K562 (cell line): ENCODE data around the gene PDLIM4. TPM values are rescaled to one million over a fixed set of nuclear protein-coding genes. Genes with fewer than 3 reads are reported as not detected.

Source experiments
- CBX8 ChIP-seq: fragments of 200-600 bp; sonication (generic); IDR thresholded peaks from 2 replicates; pipeline ENCODE4 v1.6.1; 2012; ENCODE audit warnings: borderline replicate concordance, mixed run types, low read depth, mild to moderate bottlenecking, moderate library complexity, mixed read lengths, low read length, control low read depth, inconsistent platforms; ENCODE audit not compliant: poor library complexity, severe bottlenecking; ENCODE audit errors: extremely low read depth
- CHD7 ChIP-seq: fragments of 200-600 bp; sonication (generic); IDR thresholded peaks from one replicate; pipeline ENCODE4 v1.6.1; 2012; ENCODE audit warnings: mild to moderate bottlenecking, low read depth, low read length, inconsistent platforms
- ELF2 ChIP-seq: fragments of 250-450 bp; sonication (Bioruptor Pico); IDR thresholded peaks from 2 replicates; pipeline ENCODE4 v1.5.0; 2021; ENCODE audit warnings: mild to moderate bottlenecking
- FOXK1 ChIP-seq: sonication (generic); formaldehyde crosslinking; IDR thresholded peaks from 2 replicates; pipeline ENCODE4 v1.8.0; 2022; ENCODE audit warnings: missing genetic modification reagents, mild to moderate bottlenecking, borderline replicate concordance
- FUS ChIP-seq: fragments of 200-400 bp; formaldehyde crosslinking; optimal IDR thresholded peaks from 2 replicates; pipeline ENCODE3; 2017; ENCODE audit warnings: low read depth, low read length
- GABPB2 ChIP-seq: fragments of 250-450 bp; sonication (Bioruptor Pico); conservative IDR thresholded peaks from 2 replicates; pipeline ENCODE4 v1.5.1; 2021; ENCODE audit warnings: mild to moderate bottlenecking
- KDM2B ChIP-seq: fragments of 250-450 bp; sonication (Bioruptor Pico); IDR thresholded peaks from 2 replicates; pipeline ENCODE4 v1.8.0; 2021; ENCODE audit warnings: mild to moderate bottlenecking, moderate library complexity
- PHF8 ChIP-seq: fragments of 200-600 bp; sonication (generic); IDR thresholded peaks from 2 replicates; pipeline ENCODE4 v1.6.1; 2012; ENCODE audit warnings: mixed run types, mild to moderate bottlenecking, inconsistent platforms, low read length, moderate library complexity, borderline replicate concordance
- PML ChIP-seq: IDR thresholded peaks from 2 replicates; pipeline ENCODE4 v1.6.1; 2012; ENCODE audit warnings: low read length, inconsistent platforms
- RAD21 ChIP-seq, 2 experiments: fragments of 250-450 bp in 1 of 2; fragments of 450-650 bp in 1 of 2; sonication (Bioruptor Pico) in 1 of 2; formaldehyde crosslinking in 1 of 2; IDR thresholded peaks in 1 of 2; conservative IDR thresholded peaks in 1 of 2; 2 replicates each; pipeline versions ENCODE4 v1.4.0 to v1.8.0; 2020 to 2022; ENCODE audit warnings: mild to moderate bottlenecking in 2 of 2, moderate library complexity in 1 of 2
- SMARCE1 ChIP-seq: fragments of 450-650 bp; IDR thresholded peaks from 2 replicates; pipeline ENCODE4 v1.7.1; 2016; ENCODE audit warnings: mild to moderate bottlenecking
- TGIF2 ChIP-seq: sonication (generic); formaldehyde crosslinking; IDR thresholded peaks from 2 replicates; pipeline ENCODE4 v1.8.1; 2022; ENCODE audit warnings: mild to moderate bottlenecking, missing genetic modification reagents, moderate library complexity
- YBX1 ChIP-seq: fragments of 450-650 bp; IDR thresholded peaks from 2 replicates; pipeline ENCODE4 v1.7.1; 2016; ENCODE audit warnings: mild to moderate bottlenecking
- YY1 ChIP-seq, 3 experiments: IDR thresholded peaks; 2 replicates each; pipeline ENCODE4 v1.6.1; 2011; ENCODE audit warnings: low read length in 2 of 3, mild to moderate bottlenecking in 2 of 3, moderate library complexity in 2 of 3, borderline replicate concordance in 1 of 3, control low read depth in 1 of 3, low read depth in 1 of 3; ENCODE audit not compliant: insufficient read depth in 3 of 3, insufficient replicate concordance in 2 of 3, control insufficient read depth in 1 of 3, insufficient read length in 1 of 3; ENCODE audit errors: extremely low read depth in 1 of 3
- ZNF23 ChIP-seq: fragments of 250-450 bp; sonication (Bioruptor Pico); IDR thresholded peaks from 2 replicates; pipeline ENCODE4 v1.4.0; 2020; ENCODE audit warnings: mild to moderate bottlenecking
- ZNF445 ChIP-seq: fragments of 250-450 bp; sonication (Bioruptor Pico); IDR thresholded peaks from 2 replicates; pipeline ENCODE4 v1.4.0; 2020; ENCODE audit warnings: low read depth, mild to moderate bottlenecking, moderate library complexity
- polyA plus RNA-seq, 8 experiments: library from polyadenylated mRNA; depleted of rRNA in 4 of 8; stranded (reverse) in 5 of 8; unstranded in 3 of 8; fragments of >200 nt; fragmentation: Nextera tagmentation in 2 of 8; fragmentation: Illumina TruSeq in 1 of 8; extraction: Ambion mirVana in 2 of 8; extraction: Trizol in 1 of 8; gene quantifications; 2 replicates each; pipeline versions ENCODE4 v1.2.1 to v1.2.3, GENCODE V29; 2011 to 2014; ENCODE audit warnings: inconsistent platforms in 1 of 8, missing spikeins in 1 of 8
- total RNA-seq, 7 experiments: library from RNA; depleted of rRNA in 6 of 7; stranded (reverse); fragments of >200 nt in 6 of 7; fragmentation: Illumina TruSeq in 2 of 7; extraction: Trizol in 2 of 7; gene quantifications; 2 replicates each; pipeline versions ENCODE4 v1.2.1 to v1.2.3, GENCODE V29; 2011 to 2021; ENCODE audit warnings: low replicate concordance in 1 of 7

PDLIM4 gene
- total and polyA plus RNA-seq, 9 of the 15 experiments (the other 6 are each of a cell fraction or from before 2014, with no cell fraction given): 0.28 to 32.8 (median 13.1) TPM

GRCh38 chr5:132277971-132278853 is 20.7 kb downstream of the PDLIM4 start (continued):
- TF ChIP-seq PHF8 (peak; percentile 11; the same call in 1 of the 2 replicates), ZNF23 (CRISPR knock-in tag) (no peak), CBX8 (no peak), PML (no peak), RAD21 (CRISPR knock-in tag; conservative IDR thresholded peaks at IDR 0.05 in 1 of 2, IDR thresholded peaks at IDR 0.05 in 1 of 2) (0 out of 4 replicates have a peak, but pooled peaks of 1 of the 2 experiments have one; percentile 18), CHD7 (no peak), GABPB2 (CRISPR knock-in tag) (no peak), SMARCE1 (no peak), YY1 (IDR thresholded peaks at IDR 0.05; ENCODE audit: borderline replicate concordance in 1 of 3, control insufficient read depth in 1 of 3, extremely low read depth in 1 of 3, insufficient read depth in 3 of 3, insufficient read length in 1 of 3, insufficient replicate concordance in 2 of 3, low read depth in 1 of 3, low read length in 2 of 3) (peak in 1 of 3 experiments; percentile 18), ZNF445 (CRISPR knock-in tag) (no peak), FOXK1 (CRISPR knock-in tag) (no peak), KDM2B (CRISPR knock-in tag) (no peak), TGIF2 (CRISPR knock-in tag) (no peak), YBX1 (no peak), FUS (no peak), ELF2 (CRISPR knock-in tag) (no peak)
